GM15510 (cell line): ENCODE measurements around the gene KLHL1.

Experiments used
- POLR2A ChIP-seq: IDR thresholded peaks from 3 replicates; pipeline ENCODE4 v1.6.1; 2011; ENCODE audit warnings: borderline replicate concordance; ENCODE audit not compliant: insufficient read length; ENCODE audit errors: extremely low read depth

Gene KLHL1

GRCh38 chr13:69955271-69955670 is 153.0 kb downstream of the KLHL1 start:
- no peak for TF ChIP-seq POLR2A

GRCh38 chr13:69951412-69951811 is 156.8 kb downstream of the KLHL1 start:
- no peak for TF ChIP-seq POLR2A

GRCh38 chr13:69950160-69950559 is 158.1 kb downstream of the KLHL1 start:
- TF ChIP-seq POLR2A = no peak

GRCh38 chr13:69948016-69948415 is 160.2 kb downstream of the KLHL1 start:
- TF ChIP-seq POLR2A = no peak

GRCh38 chr13:69947582-69947981 is 160.7 kb downstream of the KLHL1 start:
- TF ChIP-seq POLR2A = no peak

GRCh38 chr13:69946511-69946910 is 161.7 kb downstream of the KLHL1 start:
- no peak for TF ChIP-seq POLR2A

- no peak for TF ChIP-seq POLR2A
Observed at GRCh38 chr13:69935043-69935442, 173.2 kb downstream of the KLHL1 start.

- no peak for TF ChIP-seq POLR2A
Observed at GRCh38 chr13:69928262-69928661, 180.0 kb downstream of the KLHL1 start.

- no peak for TF ChIP-seq POLR2A
Observed at GRCh38 chr13:69921156-69921555, 187.1 kb downstream of the KLHL1 start.

- TF ChIP-seq POLR2A = no peak
Observed at GRCh38 chr13:69912630-69913029, 195.6 kb downstream of the KLHL1 start.

GRCh38 chr13:69910800-69911199 is 197.5 kb downstream of the KLHL1 start:
- TF ChIP-seq POLR2A = no peak

- no peak for TF ChIP-seq POLR2A
Observed at GRCh38 chr13:69904784-69905183, 203.5 kb downstream of the KLHL1 start.

GRCh38 chr13:69903081-69903480 is 205.2 kb downstream of the KLHL1 start:
- TF ChIP-seq POLR2A = no peak

- no peak for TF ChIP-seq POLR2A
Observed at GRCh38 chr13:69882451-69882850, 225.8 kb downstream of the KLHL1 start.

- TF ChIP-seq POLR2A = no peak
Observed at GRCh38 chr13:69879936-69880335, 228.3 kb downstream of the KLHL1 start.

- TF ChIP-seq POLR2A = no peak
Observed at GRCh38 chr13:69872321-69873047, 235.8 kb downstream of the KLHL1 start.

- no peak for TF ChIP-seq POLR2A
Observed at GRCh38 chr13:69866555-69866954, 241.7 kb downstream of the KLHL1 start.

GRCh38 chr13:69857183-69857821 is 250.9 kb downstream of the KLHL1 start:
- TF ChIP-seq POLR2A = no peak

GRCh38 chr13:69856331-69856730 is 251.9 kb downstream of the KLHL1 start:
- no peak for TF ChIP-seq POLR2A
